SK-N-MC (cell line): ENCODE data around the gene EXOSC2.

Experiments used
- DNase-seq: peaks from one replicate; pipeline ENCODE4 v3.0.0-alpha.2; 2011; ENCODE audit warnings: low read depth, low spot score
- H3K27ac ChIP-seq: fragments of 200-600 bp; sonication (generic); 2 replicates; pipeline ENCODE4 v1.5.1; 2016; ENCODE audit warnings: mixed run types
- H3K36me3 ChIP-seq: fragments of 200-600 bp; sonication (generic); 2 replicates; pipeline ENCODE4 v1.6.1; 2017; ENCODE audit warnings: antibody characterized with exemption, low read length, mixed read lengths; ENCODE audit not compliant: insufficient read depth
- H3K4me3 ChIP-seq: fragments of 200-600 bp; sonication (generic); 2 replicates; pipeline ENCODE4 v1.5.1; 2016
- H3K9ac ChIP-seq: fragments of 200-600 bp; sonication (generic); 2 replicates; pipeline ENCODE4 v1.8.0; 2017; ENCODE audit warnings: mixed run types, mixed read lengths; ENCODE audit not compliant: insufficient read length
- H3K9me3 ChIP-seq: fragments of 200-600 bp; sonication (generic); 2 replicates; pipeline ENCODE4 v1.6.1; 2017; ENCODE audit warnings: low read depth, mild to moderate bottlenecking, antibody characterized with exemption, low read length, moderate library complexity, mixed read lengths
- EZH2 ChIP-seq: fragments of 200-600 bp; sonication (generic); IDR thresholded peaks from one replicate; pipeline ENCODE4 v1.6.1; 2017; ENCODE audit warnings: antibody characterized with exemption
- FOXP2 ChIP-seq: optimal IDR thresholded peaks from 2 replicates; pipeline ENCODE3; 2011; ENCODE audit warnings: mild to moderate bottlenecking, moderate library complexity; ENCODE audit not compliant: insufficient read depth; ENCODE audit errors: extremely low read length, control extremely low read depth
- POLR2AphosphoS5 ChIP-seq: IDR thresholded peaks from 2 replicates; pipeline ENCODE4 v1.6.1; 2012; ENCODE audit warnings: mild to moderate bottlenecking, low read depth, low read length, borderline replicate concordance

Gene EXOSC2

GRCh38 chr9:130665431-130666392 is 27.9 kb upstream of the EXOSC2 start:
- TF ChIP-seq EZH2 = peak; percentile 98
- no peak for TF ChIP-seq POLR2AphosphoS5
- no peak for TF ChIP-seq FOXP2
- Histone ChIP-seq H3K36me3 (no peaks in the 10 kb centered on the region), H3K9ac (no peak overlapping the region), H3K27ac (no peak overlapping the region), H3K9me3 (no peaks in the 10 kb centered on the region), H3K4me3 (0 out of 2 replicates have a peak overlapping the region, but pooled peaks have one; percentile 43)
- no peak for DNase-seq

DNA sequence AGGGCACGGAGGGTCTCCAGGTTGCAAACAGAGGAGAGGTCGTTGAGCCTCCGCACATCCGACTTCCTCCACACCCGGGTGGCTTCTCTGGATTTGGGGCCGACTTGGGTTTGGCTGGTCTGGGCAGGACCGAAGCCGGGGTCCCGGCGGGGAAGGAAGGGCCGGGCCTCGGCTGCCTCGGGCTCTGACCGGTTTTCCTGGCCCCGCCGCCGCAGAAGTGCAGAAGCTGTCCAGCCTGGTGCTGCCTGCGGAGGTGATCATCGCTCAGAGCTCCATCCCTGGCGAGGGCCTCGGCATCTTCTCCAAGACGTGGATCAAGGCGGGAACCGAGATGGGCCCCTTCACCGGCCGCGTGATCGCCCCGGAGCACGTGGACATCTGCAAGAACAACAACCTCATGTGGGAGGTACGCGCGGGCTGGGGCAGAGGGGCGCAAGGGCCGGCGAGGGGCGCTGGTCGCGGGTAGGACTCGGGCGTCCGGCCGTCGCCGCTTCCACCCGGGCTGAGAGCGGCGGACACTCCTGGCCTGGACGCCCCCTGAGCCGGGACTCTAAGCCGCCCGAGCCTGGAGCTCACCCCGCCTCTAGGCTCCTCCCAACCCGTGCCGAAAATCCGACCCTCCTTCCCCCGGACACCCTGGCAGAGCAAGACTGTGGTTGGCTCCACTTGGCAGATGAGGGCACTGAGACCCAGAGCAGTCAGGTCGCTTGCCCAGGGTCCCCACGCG is 27.0 kb upstream of the EXOSC2 start:
- no peak overlapping the region for H3K9ac ChIP-seq
- DNase-seq = no peak
- TF ChIP-seq FOXP2 (no peak), POLR2AphosphoS5 (no peak), EZH2 (no peak)
- H3K36me3 ChIP-seq = no peaks in the 10 kb centered on the region
- H3K4me3 ChIP-seq = no peak overlapping the region
- no peak overlapping the region for H3K27ac ChIP-seq
- H3K9me3 ChIP-seq = no peaks in the 10 kb centered on the region

DNA sequence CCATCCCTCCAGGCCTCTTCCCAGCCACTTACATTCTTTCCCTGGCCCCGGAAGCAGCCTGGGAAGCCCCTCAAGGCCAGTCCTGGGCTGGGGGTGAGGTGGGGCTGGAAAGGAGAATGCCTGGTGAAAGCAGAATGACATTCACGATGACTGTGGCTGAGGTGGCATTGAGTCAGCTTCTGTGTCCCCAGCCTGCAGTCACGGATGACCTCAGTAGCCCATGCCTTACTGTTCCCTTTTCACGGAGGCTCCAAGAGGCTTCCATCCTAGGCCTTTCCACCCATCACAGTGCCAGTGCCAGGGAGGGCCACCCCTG is 26.5 kb upstream of the EXOSC2 start:
- no peak overlapping the region for H3K4me3 ChIP-seq
- H3K9me3 ChIP-seq = no peaks in the 10 kb centered on the region
- no peak overlapping the region for H3K27ac ChIP-seq
- H3K36me3 ChIP-seq = no peaks in the 10 kb centered on the region
- TF ChIP-seq FOXP2 = no peak
- H3K9ac ChIP-seq = no peak overlapping the region
- no peak for DNase-seq

GRCh38 chr9:130668196-130668595 is 25.4 kb upstream of the EXOSC2 start:
- DNase-seq = no peak
- TF ChIP-seq POLR2AphosphoS5 (no peak), EZH2 (no peak), FOXP2 (no peak)
- Histone ChIP-seq H3K36me3 (no peaks in the 10 kb centered on the region), H3K9me3 (no peaks in the 10 kb centered on the region), H3K4me3 (no peak overlapping the region), H3K27ac (no peak overlapping the region), H3K9ac (no peak overlapping the region)

DNA sequence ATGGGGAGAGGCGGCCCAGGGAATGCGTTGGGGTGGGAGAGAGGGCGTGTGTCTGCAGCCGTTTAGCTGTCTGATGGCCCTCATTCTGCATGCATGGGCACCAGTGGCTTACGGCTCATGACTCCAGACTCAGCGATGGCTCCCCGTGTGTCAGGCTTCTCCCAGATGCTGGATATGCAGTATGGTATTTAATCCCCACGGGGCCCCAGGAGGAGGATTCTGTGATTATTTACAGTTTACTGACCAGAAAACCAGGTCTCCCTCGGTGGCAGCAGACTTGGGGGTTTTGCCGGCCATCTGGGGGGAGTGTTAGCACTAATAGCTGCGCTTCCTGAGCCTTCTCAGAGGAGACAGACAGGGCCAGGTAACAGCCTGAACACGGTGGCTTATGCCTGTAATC is 24.9 kb upstream of the EXOSC2 start:
- Histone ChIP-seq H3K9ac (no peak overlapping the region), H3K27ac (no peak overlapping the region), H3K4me3 (no peak overlapping the region), H3K9me3 (no peaks in the 10 kb centered on the region), H3K36me3 (no peaks in the 10 kb centered on the region)
- no peak for DNase-seq
- TF ChIP-seq EZH2 = no peak

GRCh38 chr9:130669965-130670364 is 23.6 kb upstream of the EXOSC2 start:
- DNase-seq = no peak
- Histone ChIP-seq H3K9ac (no peak overlapping the region), H3K36me3 (no peaks in the 10 kb centered on the region), H3K27ac (no peak overlapping the region), H3K4me3 (no peak overlapping the region), H3K9me3 (no peaks in the 10 kb centered on the region)
- TF ChIP-seq POLR2AphosphoS5 = no peak
- no peak for TF ChIP-seq EZH2
- no peak for TF ChIP-seq FOXP2

- no peak for DNase-seq
- Histone ChIP-seq H3K9me3 (no peaks in the 10 kb centered on the region), H3K27ac (no peak overlapping the region), H3K36me3 (no peaks in the 10 kb centered on the region), H3K9ac (no peak overlapping the region), H3K4me3 (no peak overlapping the region)
- TF ChIP-seq FOXP2 = no peak
- TF ChIP-seq EZH2 = no peak
- TF ChIP-seq POLR2AphosphoS5 = no peak
Measured at GRCh38 chr9:130670644-130671043, 22.9 kb upstream of the EXOSC2 start.

- no peak overlapping the region for H3K27ac ChIP-seq
- no peak overlapping the region for H3K4me3 ChIP-seq
- TF ChIP-seq POLR2AphosphoS5 = no peak
- no peak for TF ChIP-seq EZH2
- TF ChIP-seq FOXP2 = no peak
- no peaks in the 10 kb centered on the region for H3K9me3 ChIP-seq
- DNase-seq = no peak
- no peak overlapping the region for H3K9ac ChIP-seq
- no peaks in the 10 kb centered on the region for H3K36me3 ChIP-seq
Measured at GRCh38 chr9:130672466-130672865, 21.1 kb upstream of the EXOSC2 start.
